ENCODE data around the gene PRR33.

Gene PRR33

GRCh38 chr11:1870721-1871466 is 20.8 kb downstream of the PRR33 start:
- H3K36me3 ChIP-seq (ENCODE audit: insufficient read depth, low read length): no peaks in the 10 kb centered on the region
- ATAC-seq (ENCODE audit: insufficient read depth, low read depth) (no peak; the same call in 2 of the 3 replicates), DNase-seq (no peak)
- H3K4me1 ChIP-seq (ENCODE audit: insufficient read depth, low read length): no peaks in the 10 kb centered on the region
- no peak overlapping the region for H2AFZ ChIP-seq (ENCODE audit: low read depth, low read length)
- H3K27me3 ChIP-seq (ENCODE audit: insufficient read depth, low read length, poor library complexity): no peaks in the 10 kb centered on the region
- no peaks in the 10 kb centered on the region for H3K79me2 ChIP-seq (ENCODE audit: insufficient read depth, low read length)
- H4K20me1 ChIP-seq (ENCODE audit: insufficient read depth, low read length): no peaks in the 10 kb centered on the region; the same call in 1 of the 2 replicates
- H3K27ac ChIP-seq (ENCODE audit: low read length): no peak overlapping the region
- H3K9me3 ChIP-seq (ENCODE audit: insufficient read depth, low read length, severe bottlenecking): no peaks in the 10 kb centered on the region
- H3K4me2 ChIP-seq (ENCODE audit: insufficient read depth, low read length): no peak overlapping the region
- no peak overlapping the region for H3K4me3 ChIP-seq (ENCODE audit: low read depth in 1 of 2, low read length in 2 of 2)
- TF ChIP-seq CTCF (IDR thresholded peaks at IDR 0.05; ENCODE audit: borderline replicate concordance, extremely low read depth, low read length, poor library complexity, severe bottlenecking) (no peak), EZH2 (IDR thresholded peaks at IDR 0.05; ENCODE audit: borderline replicate concordance, low read depth, low read length, severe bottlenecking) (no peak)
- H3K9ac ChIP-seq (ENCODE audit: low read depth, low read length): no peak overlapping the region

- H3K4me3 ChIP-seq (ENCODE audit: low read depth in 1 of 2, low read length in 2 of 2): no peak overlapping the region
- H3K79me2 ChIP-seq (ENCODE audit: insufficient read depth, low read length): no peaks in the 10 kb centered on the region
- no peaks in the 10 kb centered on the region for H3K27me3 ChIP-seq (ENCODE audit: insufficient read depth, low read length, poor library complexity)
- no peak for DNase-seq
- no peaks in the 10 kb centered on the region for H3K4me1 ChIP-seq (ENCODE audit: insufficient read depth, low read length)
- ATAC-seq (ENCODE audit: insufficient read depth, low read depth): no peak
- no peak overlapping the region for H2AFZ ChIP-seq (ENCODE audit: low read depth, low read length)
- no peak overlapping the region for H3K4me2 ChIP-seq (ENCODE audit: insufficient read depth, low read length)
- no peaks in the 10 kb centered on the region for H3K36me3 ChIP-seq (ENCODE audit: insufficient read depth, low read length)
- no peaks in the 10 kb centered on the region; the same call in 1 of the 2 replicates for H4K20me1 ChIP-seq (ENCODE audit: insufficient read depth, low read length)
- H3K9ac ChIP-seq (ENCODE audit: low read depth, low read length): no peak overlapping the region
- H3K9me3 ChIP-seq (ENCODE audit: insufficient read depth, low read length, severe bottlenecking): no peaks in the 10 kb centered on the region
- TF ChIP-seq EZH2 (IDR thresholded peaks at IDR 0.05; ENCODE audit: borderline replicate concordance, low read depth, low read length, severe bottlenecking) (no peak), CTCF (IDR thresholded peaks at IDR 0.05; ENCODE audit: borderline replicate concordance, extremely low read depth, low read length, poor library complexity, severe bottlenecking) (no peak)
- H3K27ac ChIP-seq (ENCODE audit: low read length): no peak overlapping the region
Measured at GRCh38 chr11:1870326-1870696, 21.4 kb downstream of the PRR33 start.

- Histone ChIP-seq H3K27me3 (ENCODE audit: insufficient read depth, low read length, poor library complexity) (no peaks in the 10 kb centered on the region), H3K36me3 (ENCODE audit: insufficient read depth, low read length) (no peaks in the 10 kb centered on the region), H3K4me2 (ENCODE audit: insufficient read depth, low read length) (no peak overlapping the region), H3K27ac (ENCODE audit: low read length) (no peak overlapping the region), H3K9ac (ENCODE audit: low read depth, low read length) (no peak overlapping the region), H3K4me1 (ENCODE audit: insufficient read depth, low read length) (no peaks in the 10 kb centered on the region), H2AFZ (ENCODE audit: low read depth, low read length) (no peak overlapping the region), H4K20me1 (ENCODE audit: insufficient read depth, low read length) (no peaks in the 10 kb centered on the region; the same call in 1 of the 2 replicates), H3K79me2 (ENCODE audit: insufficient read depth, low read length) (no peaks in the 10 kb centered on the region), H3K9me3 (ENCODE audit: insufficient read depth, low read length, severe bottlenecking) (no peaks in the 10 kb centered on the region), H3K4me3 (ENCODE audit: low read depth in 1 of 2, low read length in 2 of 2) (no peak overlapping the region)
- no peak for ATAC-seq (ENCODE audit: insufficient read depth, low read depth)
- TF ChIP-seq EZH2 (IDR thresholded peaks at IDR 0.05; ENCODE audit: borderline replicate concordance, low read depth, low read length, severe bottlenecking): no peak
- no peak for TF ChIP-seq CTCF (IDR thresholded peaks at IDR 0.05; ENCODE audit: borderline replicate concordance, extremely low read depth, low read length, poor library complexity, severe bottlenecking)
- DNase-seq: no peak
Measured at GRCh38 chr11:1869427-1870325, 22.0 kb downstream of the PRR33 start.

Measured in DND-41 (cell line).